A673 (cell line): ENCODE measurements around the gene NBEAL1. TPM values are rescaled to one million over a fixed set of nuclear protein-coding genes. Genes with fewer than 3 reads are reported as not detected.
"Not testable (repeated sequence)": the region's sequence is repeated elsewhere in the genome, so short reads cannot be mapped to it uniquely, and the experiment has no call there.

Experiments
- BruUV-seq: library from RNA; stranded (reverse); fragments of 400-500 nt; replicated peaks from 2 replicates; lab custom pipeline; 2021; lab: Mats Ljungman, UMichigan
- CTCF ChIA-PET: fragments of 300-600 bp; sonication (Branson Sonifier 250); formaldehyde crosslinking; loops from one replicate; lab custom pipeline; 2022; ENCODE audit warnings: antibody characterized with exemption; lab: Charles Lee
- POLR2A ChIA-PET: fragments of 300-600 bp; sonication (Branson Sonifier 250); formaldehyde crosslinking; loops from one replicate; lab custom pipeline; 2022; ENCODE audit warnings: antibody characterized with exemption; ENCODE audit not compliant: low non-redundant PET; lab: Charles Lee
- DNase-seq: peaks from one replicate; pipeline ENCODE4 v3.0.0-alpha.2; 2015; ENCODE audit warnings: low spot score
- H3K27ac ChIP-seq: fragments of 200-600 bp; sonication (generic); 2 replicates; pipeline ENCODE4 v1.5.1; 2016; ENCODE audit warnings: mixed run types, low read depth, mild to moderate bottlenecking, mixed read lengths, antibody characterized with exemption, low read length; ENCODE audit not compliant: poor library complexity, severe bottlenecking
- H3K27me3 ChIP-seq: fragments of 200-600 bp; sonication (generic); replicated peaks from 2 replicates; pipeline ENCODE4 v1.6.1; 2017; ENCODE audit warnings: mixed run types, low read depth, mild to moderate bottlenecking, mixed read lengths, antibody characterized with exemption, low read length; ENCODE audit not compliant: insufficient read depth, poor library complexity
- H3K36me3 ChIP-seq: fragments of 200-600 bp; sonication (generic); 2 replicates; pipeline ENCODE4 v1.6.1; 2016; ENCODE audit warnings: mixed run types, mild to moderate bottlenecking, mixed read lengths, antibody characterized with exemption, low read length; ENCODE audit not compliant: insufficient read depth, poor library complexity, severe bottlenecking
- H3K4me1 ChIP-seq: fragments of 200-600 bp; sonication (generic); 2 replicates; pipeline ENCODE4 v1.6.1; 2017; ENCODE audit warnings: mixed run types, mild to moderate bottlenecking, mixed read lengths, antibody characterized with exemption, low read length; ENCODE audit not compliant: insufficient read depth, poor library complexity, severe bottlenecking
- H3K4me3 ChIP-seq: fragments of 200-600 bp; sonication (generic); 2 replicates; pipeline ENCODE4 v1.5.1; 2016; ENCODE audit warnings: low read depth, mixed run types, mild to moderate bottlenecking, mixed read lengths, low read length; ENCODE audit not compliant: poor library complexity, severe bottlenecking
- H3K9me3 ChIP-seq: fragments of 200-600 bp; sonication (generic); 2 replicates; pipeline ENCODE4 v1.6.1; 2016; ENCODE audit warnings: mixed run types, low read depth, mild to moderate bottlenecking, mixed read lengths, antibody characterized with exemption, low read length; ENCODE audit not compliant: poor library complexity, severe bottlenecking
- EZH2 ChIP-seq: fragments of 200-600 bp; sonication (generic); IDR thresholded peaks from 2 replicates; pipeline ENCODE4 v1.6.1; 2017; ENCODE audit warnings: borderline replicate concordance, low read depth, mild to moderate bottlenecking, mixed read lengths, antibody characterized with exemption, low read length; ENCODE audit not compliant: poor library complexity, severe bottlenecking
- intact Hi-C: fragments of 100-400 bp; cut with micrococcal nuclease; formaldehyde crosslinking; loops from one replicate; pipeline ENCODE4 v1.10.0; 2022; ENCODE audit not compliant: unreplicated experiment
- total RNA-seq: library from RNA; stranded (reverse); gene quantifications from 2 replicates; pipeline ENCODE4 v1.2.3, GENCODE V29; 2021
- TF ChIP-seq, protein P1 (sequence below): fragments of 300-800, 200-600 bp; sonication (generic); conservative IDR thresholded peaks from 2 replicates; pipeline ENCODE4 v1.5.1; 2017; ENCODE audit warnings: low read depth, mild to moderate bottlenecking, antibody characterized with exemption, low read length, moderate library complexity, mixed read lengths

Gene NBEAL1
- total RNA-seq, 1 experiment from 2014 or later: 15.8 TPM

DNA sequence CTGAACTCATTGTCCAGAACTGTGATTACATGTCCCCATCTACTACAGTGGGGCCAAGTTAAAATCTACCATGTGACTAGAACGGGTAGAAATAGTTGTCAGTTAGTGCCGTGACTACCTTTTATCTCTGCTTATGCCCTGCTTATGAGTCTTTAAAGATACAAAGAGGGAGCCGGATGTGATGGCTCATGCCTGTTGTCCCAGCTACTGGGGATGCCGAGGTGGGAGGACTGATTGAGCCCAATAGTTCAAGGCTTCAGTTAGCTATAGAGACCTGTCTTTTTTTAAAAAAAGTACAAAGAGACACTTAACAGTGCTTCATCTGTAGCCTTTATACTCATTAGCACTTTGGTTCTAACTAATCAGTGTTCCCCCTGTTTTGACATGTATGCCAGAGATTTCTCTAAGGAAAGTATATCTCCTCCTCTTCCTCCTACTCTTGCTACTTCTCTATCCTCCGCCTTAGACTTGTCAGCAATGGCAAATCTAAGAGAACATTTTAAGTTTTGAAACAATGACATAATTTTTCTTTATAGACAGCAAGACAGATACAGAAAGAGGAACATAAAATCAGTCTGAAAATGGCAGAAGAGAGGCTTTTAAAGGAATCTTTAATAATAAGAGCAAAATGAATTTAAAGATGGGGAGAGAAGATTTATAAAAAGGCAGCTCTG lies 45.0 kb downstream of the NBEAL1 start:
- peaks cover 4% of the 10 kb centered on the region for H3K36me3 ChIP-seq
- CTCF ChIA-PET: no interaction called here
- intact Hi-C loops: no loop called here
- BruUV-seq: no TSS peak
- H3K27ac ChIP-seq: no peak overlapping the region
- no peaks in the 10 kb centered on the region for H3K27me3 ChIP-seq
- H3K9me3 ChIP-seq: no peaks in the 10 kb centered on the region
- H3K4me3 ChIP-seq: no peak overlapping the region
- no peak for DNase-seq
- no peak for TF ChIP-seq EZH2
- TF ChIP-seq, protein P1, sequence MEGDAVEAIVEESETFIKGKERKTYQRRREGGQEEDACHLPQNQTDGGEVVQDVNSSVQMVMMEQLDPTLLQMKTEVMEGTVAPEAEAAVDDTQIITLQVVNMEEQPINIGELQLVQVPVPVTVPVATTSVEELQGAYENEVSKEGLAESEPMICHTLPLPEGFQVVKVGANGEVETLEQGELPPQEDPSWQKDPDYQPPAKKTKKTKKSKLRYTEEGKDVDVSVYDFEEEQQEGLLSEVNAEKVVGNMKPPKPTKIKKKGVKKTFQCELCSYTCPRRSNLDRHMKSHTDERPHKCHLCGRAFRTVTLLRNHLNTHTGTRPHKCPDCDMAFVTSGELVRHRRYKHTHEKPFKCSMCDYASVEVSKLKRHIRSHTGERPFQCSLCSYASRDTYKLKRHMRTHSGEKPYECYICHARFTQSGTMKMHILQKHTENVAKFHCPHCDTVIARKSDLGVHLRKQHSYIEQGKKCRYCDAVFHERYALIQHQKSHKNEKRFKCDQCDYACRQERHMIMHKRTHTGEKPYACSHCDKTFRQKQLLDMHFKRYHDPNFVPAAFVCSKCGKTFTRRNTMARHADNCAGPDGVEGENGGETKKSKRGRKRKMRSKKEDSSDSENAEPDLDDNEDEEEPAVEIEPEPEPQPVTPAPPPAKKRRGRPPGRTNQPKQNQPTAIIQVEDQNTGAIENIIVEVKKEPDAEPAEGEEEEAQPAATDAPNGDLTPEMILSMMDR: no peak
- POLR2A ChIA-PET: no interaction called here
- H3K4me1 ChIP-seq: no peaks in the 10 kb centered on the region

DNA sequence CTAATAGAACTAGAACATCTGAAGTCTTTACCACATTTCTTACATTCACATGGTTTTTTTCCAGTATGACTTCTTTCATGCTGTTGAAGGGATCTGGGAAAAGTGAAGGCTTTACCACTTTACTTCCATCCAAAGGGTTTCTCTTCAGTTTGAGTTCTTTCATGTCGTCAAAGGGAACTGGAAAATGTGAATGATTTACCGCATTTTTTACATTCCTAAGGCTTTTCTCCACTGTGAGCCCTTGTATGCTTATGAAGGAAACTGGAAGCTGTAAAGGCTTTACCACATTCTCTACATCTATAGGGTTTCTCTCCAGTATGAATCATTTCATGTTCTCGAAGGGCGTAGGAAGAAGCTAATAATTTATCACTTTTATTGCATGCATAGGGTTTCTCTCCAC lies 46.7 kb downstream of the NBEAL1 start:
- Histone ChIP-seq H3K9me3 (no peaks in the 10 kb centered on the region), H3K4me3 (no peak overlapping the region), H3K27me3 (no peaks in the 10 kb centered on the region), H3K27ac (no peak overlapping the region), H3K36me3 (peaks cover 4% of the 10 kb centered on the region), H3K4me1 (no peaks in the 10 kb centered on the region)
- ChIA-PET POLR2A (no interaction called here), CTCF (no interaction called here)
- DNase-seq: peak; percentile 54
- TF ChIP-seq EZH2: no peak
- intact Hi-C loops: no loop called here
- no TSS peak for BruUV-seq

DNA sequence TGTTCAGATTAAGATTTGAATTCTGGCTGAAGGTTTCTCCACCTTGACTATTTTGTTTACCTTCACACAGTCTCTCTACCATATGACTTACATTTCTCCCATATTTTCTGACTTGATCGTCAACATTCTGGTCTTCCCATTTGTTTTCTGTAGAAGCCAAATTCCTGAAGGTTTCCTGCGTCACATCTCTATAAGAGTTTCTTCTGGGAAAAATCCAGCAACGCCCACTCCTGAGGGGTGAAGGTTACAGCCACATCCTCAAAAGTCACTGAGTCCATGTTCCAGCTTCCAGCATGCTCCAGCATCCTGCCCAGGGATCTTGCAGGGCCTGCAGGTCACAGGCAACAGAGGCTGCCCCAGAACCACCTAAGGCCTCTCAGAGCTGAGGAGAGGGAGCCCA lies 47.5 kb downstream of the NBEAL1 start:
- H3K27ac ChIP-seq: no peak overlapping the region
- DNase-seq: no peak
- no peaks in the 10 kb centered on the region for H3K27me3 ChIP-seq
- H3K36me3 ChIP-seq: peaks cover 4% of the 10 kb centered on the region
- BruUV-seq: no TSS peak
- intact Hi-C loops: no loop called here
- no peaks in the 10 kb centered on the region for H3K9me3 ChIP-seq
- H3K4me3 ChIP-seq: no peak overlapping the region
- ChIA-PET CTCF (no interaction called here), POLR2A (no interaction called here)
- TF ChIP-seq, protein P1: no peak
- no peak for TF ChIP-seq EZH2
- no peaks in the 10 kb centered on the region for H3K4me1 ChIP-seq

DNA sequence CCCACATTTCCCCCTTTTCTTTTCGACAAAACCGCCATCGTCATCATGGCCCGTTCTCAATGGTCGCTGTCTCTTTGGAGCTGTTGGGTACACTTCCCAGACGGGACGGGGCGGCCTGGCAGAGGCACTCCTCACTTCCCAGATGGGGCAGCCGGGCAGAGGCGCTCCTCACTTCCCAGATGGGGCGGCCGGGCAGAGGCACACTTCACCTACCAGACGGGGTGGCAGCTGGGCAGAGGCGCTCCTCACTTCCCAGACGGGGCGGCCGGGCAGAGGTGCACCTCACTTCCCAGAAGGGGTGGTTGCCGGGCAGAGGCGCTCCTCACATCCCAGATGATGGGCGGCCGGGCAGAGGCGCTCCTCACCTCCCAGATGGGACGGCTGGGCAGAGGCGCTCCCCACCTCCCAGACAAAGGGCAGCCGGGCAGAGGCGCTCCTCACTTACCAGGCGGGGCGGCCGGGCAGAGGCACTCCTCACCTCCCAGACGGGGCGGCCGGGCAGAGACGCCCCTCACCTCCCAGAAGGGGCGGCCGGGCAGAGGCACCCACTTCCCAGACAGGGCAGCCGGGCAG lies 51.9 kb downstream of the NBEAL1 start:
- intact Hi-C loops, H3K27ac ChIP-seq, POLR2A ChIA-PET, H3K4me3 ChIP-seq, BruUV-seq, CTCF ChIA-PET, H3K4me1 ChIP-seq, H3K9me3 ChIP-seq, H3K27me3 ChIP-seq, H3K36me3 ChIP-seq, DNase-seq: not testable (repeated sequence)
